Activated naive CD4-positive, alpha-beta T cell treated with anti-CD3 and anti-CD28 coated beads, Interleukin-2, amount 50 U/mL, for 72 hours (primary cell): ENCODE measurements around the gene FAHD2B. TPM values are rescaled to one million over a fixed set of nuclear protein-coding genes. Genes with fewer than 3 reads are reported as not detected.
"Not testable (repeated sequence)": the region's sequence is repeated elsewhere in the genome, so short reads cannot be mapped to it uniquely, and the experiment has no call there.

Experiments used
- ATAC-seq, 2 donors: fragments of 150-1000 bp; cut with Tn5 transposase; 2 replicates each; pipeline ENCODE4 v1.10.0; 2021; ENCODE audit warnings: mild to moderate bottlenecking in 2 of 2, moderate library complexity in 2 of 2
- DNase-seq, 2 donors: peaks; one replicate each; pipeline ENCODE4 v3.0.0; 2021 to 2022; ENCODE audit warnings: low spot score in 2 of 2
- H3K27ac Mint-ChIP-seq, 2 donors: one replicate each; pipeline ENCODE4 v1.8.0; 2022; ENCODE audit warnings: mild to moderate bottlenecking in 2 of 2, mixed read lengths in 2 of 2
- H3K36me3 Mint-ChIP-seq, 2 donors: one replicate each; pipeline ENCODE4 v1.8.0; 2022; ENCODE audit warnings: mixed read lengths in 2 of 2
- H3K9me3 Mint-ChIP-seq, 2 donors: one replicate each; pipeline ENCODE4 v1.8.0; 2022; ENCODE audit warnings: mixed read lengths in 2 of 2
- total RNA-seq, 2 donors: library from RNA; stranded (reverse); gene quantifications; one replicate each; pipeline ENCODE4 v1.2.3, GENCODE V29; 2022

Gene FAHD2B
- total RNA-seq = 10 to 100 TPM; 14.7 to 21.6 TPM

- peak within 1 kb of the TSS; percentile 65 to 80 for H3K27ac Mint-ChIP-seq
- not testable (repeated sequence) for H3K9me3 Mint-ChIP-seq, H3K36me3 Mint-ChIP-seq
- DNase-seq (peak; percentile 75 to 78), ATAC-seq (peak; percentile 98)
Observed at GRCh38 chr2:97094772-97095611, at the start of gene FAHD2B. TSS of gene FAHD2B (minus strand) at chr2:97094882. CDS start at chr2:97091706, 3,176 bp downstream.

- H3K36me3 Mint-ChIP-seq = peaks cover 5 to 12% of the 10 kb centered on the region in 2 donors
- H3K27ac Mint-ChIP-seq, DNase-seq, ATAC-seq, H3K9me3 Mint-ChIP-seq: not testable (repeated sequence)
Observed at GRCh38 chr2:97144016-97144415, 49.3 kb upstream of the FAHD2B start.

GRCh38 chr2:97129090-97129489, 34.4 kb upstream of the FAHD2B start:
- ATAC-seq, H3K27ac Mint-ChIP-seq, H3K9me3 Mint-ChIP-seq, DNase-seq: not testable (repeated sequence)
- peaks cover 0 to 17% of the 10 kb centered on the region in 2 donors for H3K36me3 Mint-ChIP-seq

GRCh38 chr2:97113882-97114255, 19.2 kb upstream of the FAHD2B start:
- peak overlapping the region; percentile 97 for H3K27ac Mint-ChIP-seq
- H3K36me3 Mint-ChIP-seq, DNase-seq, H3K9me3 Mint-ChIP-seq: not testable (repeated sequence)
- peak in 1 of 2 donors; percentile 36 for ATAC-seq

- H3K27ac Mint-ChIP-seq = peak within 1 kb of the TSS; percentile 97
- H3K9me3 Mint-ChIP-seq, H3K36me3 Mint-ChIP-seq: not testable (repeated sequence)
- peak; percentile 95 to 98 for ATAC-seq
- DNase-seq = peak; percentile 87 to 89
Observed at GRCh38 chr2:97113050-97113881, 18.6 kb upstream of the FAHD2B start, which contains the start of gene ANKRD36. TSS of gene ANKRD36 (plus strand) at chr2:97113153. CDS start at chr2:97113740, 587 bp downstream.

- peak; percentile 49 to 65 for ATAC-seq
- H3K36me3 Mint-ChIP-seq, H3K9me3 Mint-ChIP-seq: not testable (repeated sequence)
- DNase-seq = peak; percentile 64 to 72
- peak overlapping the region; percentile 94 to 97 for H3K27ac Mint-ChIP-seq
Observed at GRCh38 chr2:97112320-97113049, 17.8 kb upstream of the FAHD2B start.

GRCh38 chr2:97111246-97111645, 16.6 kb upstream of the FAHD2B start:
- not testable (repeated sequence) for H3K9me3 Mint-ChIP-seq, DNase-seq, H3K36me3 Mint-ChIP-seq, H3K27ac Mint-ChIP-seq, ATAC-seq

GRCh38 chr2:97106878-97107277, 12.2 kb upstream of the FAHD2B start:
- H3K36me3 Mint-ChIP-seq, ATAC-seq, H3K27ac Mint-ChIP-seq, H3K9me3 Mint-ChIP-seq, DNase-seq: not testable (repeated sequence)

- not testable (repeated sequence) for H3K36me3 Mint-ChIP-seq, H3K9me3 Mint-ChIP-seq, ATAC-seq, H3K27ac Mint-ChIP-seq, DNase-seq
Observed at GRCh38 chr2:97098786-97099372, 4.2 kb upstream of the FAHD2B start.

GRCh38 chr2:97095661-97096060, 979 bp upstream of the FAHD2B start:
- ATAC-seq (no peak), DNase-seq (no peak)
- Mint-ChIP-seq H3K36me3 (no peaks in the 10 kb centered on the region), H3K27ac (peak overlapping the region in 1 of 2 donors; percentile 80), H3K9me3 (peaks cover 0 to 5% of the 10 kb centered on the region in 2 donors)

GRCh38 chr2:97093983-97094771, 505 bp downstream of the FAHD2B start:
- ATAC-seq = peak; percentile 45 to 47
- not testable (repeated sequence) for H3K9me3 Mint-ChIP-seq, H3K36me3 Mint-ChIP-seq, H3K27ac Mint-ChIP-seq, DNase-seq

GRCh38 chr2:97092946-97093345, 1.7 kb downstream of the FAHD2B start:
- ATAC-seq, H3K36me3 Mint-ChIP-seq, H3K9me3 Mint-ChIP-seq, DNase-seq, H3K27ac Mint-ChIP-seq: not testable (repeated sequence)

- ATAC-seq, H3K9me3 Mint-ChIP-seq, H3K27ac Mint-ChIP-seq: not testable (repeated sequence)
Observed at GRCh38 chr2:97088706-97089105, 6.0 kb downstream of the FAHD2B start.

GRCh38 chr2:97085093-97085492, 9.6 kb downstream of the FAHD2B start:
- not testable (repeated sequence) for H3K9me3 Mint-ChIP-seq, H3K36me3 Mint-ChIP-seq, DNase-seq, H3K27ac Mint-ChIP-seq
- ATAC-seq = peak; percentile 40 to 68

More at GRCh38 chr2:97088706-97089105, 6.0 kb downstream of the FAHD2B start:
- H3K36me3 Mint-ChIP-seq, DNase-seq: not testable (repeated sequence)

GRCh38 chr2:97083516-97083915, 11.2 kb downstream of the FAHD2B start:
- H3K27ac Mint-ChIP-seq, ATAC-seq, H3K36me3 Mint-ChIP-seq, DNase-seq, H3K9me3 Mint-ChIP-seq: not testable (repeated sequence)
